Thoracic aorta (tissue), 2 donors: Measurements from ENCODE around the gene OR6M1. TPM values are rescaled to one million over a fixed set of nuclear protein-coding genes. Genes with fewer than 3 reads are reported as not detected.

Experiments used
- ATAC-seq: fragments of 150-250 bp; one replicate; pipeline ENCODE4 v1.8.0; 2017; ENCODE audit warnings: low read depth; ENCODE audit not compliant: insufficient number of reproducible peaks, low FRiP score
- DNase-seq: peaks from one replicate; pipeline ENCODE4 v3.0.0-alpha.2; 2020; ENCODE audit warnings: low spot score
- H3K27ac ChIP-seq, 2 donors: fragments of 200-600 bp; sonication (generic); 1 replicate in 1 of 2; 2 replicates in 1 of 2; pipeline ENCODE4 v1.5.1; 2016; ENCODE audit warnings: mild to moderate bottlenecking in 2 of 2, moderate library complexity in 2 of 2
- H3K27me3 ChIP-seq: fragments of 200-600 bp; sonication (generic); replicated peaks from 2 replicates; pipeline ENCODE4 v1.6.0; 2016; ENCODE audit warnings: mild to moderate bottlenecking; ENCODE audit not compliant: insufficient read depth
- H3K36me3 ChIP-seq: fragments of 200-600 bp; sonication (generic); one replicate; pipeline ENCODE4 v1.5.1; 2016
- H3K4me1 ChIP-seq, 2 donors: fragments of 200-600 bp; sonication (generic); 1 replicate in 1 of 2; 2 replicates in 1 of 2; pipeline versions ENCODE4 v1.5.1 to v1.6.0; 2016; ENCODE audit warnings: low read depth in 2 of 2, mild to moderate bottlenecking in 1 of 2; ENCODE audit not compliant: control insufficient read depth in 1 of 2
- H3K4me3 ChIP-seq: fragments of 200-600 bp; sonication (generic); 2 replicates; pipeline ENCODE4 v1.5.1; 2016; ENCODE audit warnings: mild to moderate bottlenecking
- H3K9me3 ChIP-seq: fragments of 200-600 bp; sonication (generic); 2 replicates; pipeline ENCODE4 v1.5.1; 2016
- CTCF ChIP-seq: fragments of 200-600 bp; sonication (generic); IDR thresholded peaks from one replicate; pipeline ENCODE4 v1.5.1; 2019; ENCODE audit warnings: antibody characterized with exemption
- total RNA-seq, 2 donors: library from RNA; depleted of rRNA; stranded (reverse); fragments of >200 nt; gene quantifications; one replicate each; pipeline versions ENCODE4 v1.1.0 to v1.2.3, GENCODE V29; 2016

The OR6M1 gene
- total RNA-seq, 2 donors from 2014 or later, result not detected

- ATAC-seq, result no peak
- no peak for TF ChIP-seq CTCF
- no peaks in the 10 kb centered on the region for H3K9me3 ChIP-seq
These were observed 32.2 kb downstream of the OR6M1 start for GRCh38 chr11:123773959-123774358.

GRCh38 chr11:123773026-123773425, 33.1 kb downstream of the OR6M1 start:
- Histone ChIP-seq H3K36me3 (no peaks in the 10 kb centered on the region), H3K4me3 (no peak overlapping the region), H3K9me3 (no peaks in the 10 kb centered on the region), H3K27me3 (no peaks in the 10 kb centered on the region), H3K4me1 (no peaks in the 10 kb centered on the region), H3K27ac (no peak overlapping the region)
- ATAC-seq (no peak), DNase-seq (no peak)
- no peak for TF ChIP-seq CTCF

More at GRCh38 chr11:123773959-123774358, 32.2 kb downstream of the OR6M1 start:
- Histone ChIP-seq H3K4me1 (no peaks in the 10 kb centered on the region), H3K4me3 (no peak overlapping the region), H3K27me3 (no peaks in the 10 kb centered on the region), H3K27ac (no peak overlapping the region), H3K36me3 (no peaks in the 10 kb centered on the region)
- DNase-seq, result no peak

- ATAC-seq (no peak), DNase-seq (no peak)
- H3K27me3 ChIP-seq, result no peaks in the 10 kb centered on the region
- no peak overlapping the region for H3K4me3 ChIP-seq
- H3K36me3 ChIP-seq, result no peaks in the 10 kb centered on the region
- H3K27ac ChIP-seq, result no peak overlapping the region
- H3K4me1 ChIP-seq, result no peaks in the 10 kb centered on the region
- no peak for TF ChIP-seq CTCF
- no peaks in the 10 kb centered on the region for H3K9me3 ChIP-seq
These were observed 34.5 kb downstream of the OR6M1 start for GRCh38 chr11:123771664-123772063.

GRCh38 chr11:123770712-123771111, 35.4 kb downstream of the OR6M1 start:
- no peak for TF ChIP-seq CTCF
- DNase-seq, result no peak
- Histone ChIP-seq H3K4me3 (no peak overlapping the region), H3K36me3 (no peaks in the 10 kb centered on the region), H3K27me3 (no peaks in the 10 kb centered on the region), H3K9me3 (no peaks in the 10 kb centered on the region), H3K27ac (no peak overlapping the region), H3K4me1 (no peaks in the 10 kb centered on the region)
- no peak for ATAC-seq

- no peak overlapping the region for H3K4me3 ChIP-seq
- no peak overlapping the region for H3K27ac ChIP-seq
- H3K27me3 ChIP-seq, result no peaks in the 10 kb centered on the region
- H3K36me3 ChIP-seq, result no peaks in the 10 kb centered on the region
- no peak for TF ChIP-seq CTCF
- no peak for DNase-seq
- H3K9me3 ChIP-seq, result peaks cover 11% of the 10 kb centered on the region
- no peak for ATAC-seq
- H3K4me1 ChIP-seq, result no peaks in the 10 kb centered on the region
These were observed 40.5 kb downstream of the OR6M1 start for GRCh38 chr11:123765601-123766000.
